Esophagus squamous epithelium (tissue), 4 donors: ENCODE data around the gene P2RX2.

Source experiments
- CTCF ChIP-seq, 6 experiments: fragments of 450-650 bp in 4 of 6; fragments of 200-600 bp in 2 of 6; sonication (generic) in 2 of 6; IDR thresholded peaks; one replicate each; pipeline ENCODE4 v1.5.1; 2016 to 2019; ENCODE audit warnings: antibody characterized with exemption in 6 of 6, mild to moderate bottlenecking in 4 of 6, moderate library complexity in 4 of 6
- POLR2A ChIP-seq, 4 donors: fragments of 450-650 bp; IDR thresholded peaks; one replicate each; pipeline ENCODE4 v1.6.1; 2017; ENCODE audit warnings: antibody characterized with exemption in 4 of 4, mild to moderate bottlenecking in 4 of 4, moderate library complexity in 3 of 4

GRCh38 chr12:132595183-132595582, 23.4 kb upstream of the P2RX2 start:
- TF ChIP-seq CTCF (IDR thresholded peaks at IDR 0.05) (no peak), POLR2A (IDR thresholded peaks at IDR 0.05) (no peak)
